Endodermal cell (in vitro differentiated cells): Measurements from ENCODE around the gene CC2D1A. TPM values are rescaled to one million over a fixed set of nuclear protein-coding genes. Genes with fewer than 3 reads are reported as not detected.

Experiments used
- DNase-seq: peaks from one replicate; pipeline ENCODE4 v3.0.0-alpha.2; 2017
- H3K27ac ChIP-seq: 2 replicates; pipeline ENCODE4 v1.5.1; 2013; ENCODE audit warnings: mild to moderate bottlenecking, low read depth, low read length, moderate library complexity
- H3K27me3 ChIP-seq: 2 replicates; pipeline ENCODE4 v1.6.1; 2013; ENCODE audit warnings: mild to moderate bottlenecking, low read length, moderate library complexity; ENCODE audit not compliant: insufficient read depth, control insufficient read depth, poor library complexity, severe bottlenecking
- H3K36me3 ChIP-seq: 2 replicates; pipeline ENCODE4 v1.7.0; 2013; ENCODE audit warnings: mild to moderate bottlenecking, low read length, moderate library complexity; ENCODE audit not compliant: control insufficient read depth, insufficient read depth
- H3K4me1 ChIP-seq: one replicate; pipeline ENCODE4 v1.7.0; 2013; ENCODE audit warnings: low read length; ENCODE audit not compliant: control insufficient read depth, insufficient read depth
- H3K4me3 ChIP-seq: 2 replicates; pipeline ENCODE4 v1.5.1; 2013; ENCODE audit warnings: mild to moderate bottlenecking, low read length, moderate library complexity
- H3K9ac ChIP-seq: 2 replicates; pipeline ENCODE4 v1.6.1; 2013; ENCODE audit warnings: mild to moderate bottlenecking, low read length, moderate library complexity; ENCODE audit not compliant: poor library complexity, severe bottlenecking; ENCODE audit errors: extremely low read depth
- H3K9me3 ChIP-seq: 2 replicates; pipeline ENCODE4 v1.6.1; 2013; ENCODE audit warnings: mild to moderate bottlenecking, low read length, moderate library complexity; ENCODE audit not compliant: control insufficient read depth
- H3K27ac Mint-ChIP-seq: 2 replicates; pipeline ENCODE4 v1.8.0; 2020; ENCODE audit warnings: mixed read lengths
- H3K27me3 Mint-ChIP-seq: 2 replicates; pipeline ENCODE4 v1.8.0; 2021; ENCODE audit warnings: mild to moderate bottlenecking, mixed read lengths; ENCODE audit not compliant: insufficient read depth
- H3K36me3 Mint-ChIP-seq: 2 replicates; pipeline ENCODE4 v1.8.0; 2020; ENCODE audit warnings: low read depth, mixed read lengths
- H3K4me1 Mint-ChIP-seq: 2 replicates; pipeline ENCODE4 v1.8.0; 2020; ENCODE audit warnings: mixed read lengths
- H3K4me3 Mint-ChIP-seq: 2 replicates; pipeline ENCODE4 v1.8.0; 2020; ENCODE audit warnings: mild to moderate bottlenecking, moderate library complexity, mixed read lengths
- H3K9me3 Mint-ChIP-seq: 2 replicates; pipeline ENCODE4 v1.8.0; 2020; ENCODE audit warnings: mild to moderate bottlenecking, mixed read lengths
- WGBS, 2 experiments: methylation state at CpG; one replicate each; pipeline versions ENCODE4 v1.1.5 to v1.1.7; 2013; ENCODE audit warnings: missing lambda C conversion rate in 2 of 2, mixed read lengths in 1 of 2; ENCODE audit not compliant: insufficient coverage in 1 of 2, insufficient read length in 1 of 2; 5-methylcytosine and 5-hydroxymethylcytosine counted together
- total RNA-seq, 2 donors: library from RNA; stranded (reverse); fragmentation: NEBNext Ultra II Directional in 1 of 2; extraction: Animal tissue kit (Norgen Biotek cat#: 25700) in 1 of 2; gene quantifications; 2 replicates in 1 of 2; 3 replicates in 1 of 2; pipeline ENCODE4 v1.2.1, GENCODE V29; 2021
- TF ChIP-seq, protein P1 (sequence below): fragments of 200-600 bp; sonication (generic); conservative IDR thresholded peaks from 2 replicates; pipeline ENCODE4 v1.5.0; 2021; ENCODE audit warnings: antibody characterized with exemption, mild to moderate bottlenecking

CC2D1A gene
- total RNA-seq, 2 donors from 2014 or later: 45.1 to 55.9 TPM

- Mint-ChIP-seq H3K27me3 (peaks cover 5% of the 10 kb centered on the region), H3K27ac (peak overlapping the region; percentile 91), H3K4me3 (no peak overlapping the region), H3K9me3 (no peaks in the 10 kb centered on the region), H3K36me3 (no peaks in the 10 kb centered on the region), H3K4me1 (peaks cover 12% of the 10 kb centered on the region)
- no peak for DNase-seq
- 74 to 85% methylated on average over 12 to 17 of the region's 17 CpGs for WGBS, 2 experiments
- Histone ChIP-seq H3K4me3 (no peak overlapping the region), H3K9me3 (no peaks in the 10 kb centered on the region), H3K36me3 (no peaks in the 10 kb centered on the region), H3K27me3 (peaks cover under 1% of the 10 kb centered on the region), H3K9ac (no peak overlapping the region), H3K4me1 (peaks cover 11% of the 10 kb centered on the region), H3K27ac (peak overlapping the region; percentile 67)
- TF ChIP-seq, protein P1, sequence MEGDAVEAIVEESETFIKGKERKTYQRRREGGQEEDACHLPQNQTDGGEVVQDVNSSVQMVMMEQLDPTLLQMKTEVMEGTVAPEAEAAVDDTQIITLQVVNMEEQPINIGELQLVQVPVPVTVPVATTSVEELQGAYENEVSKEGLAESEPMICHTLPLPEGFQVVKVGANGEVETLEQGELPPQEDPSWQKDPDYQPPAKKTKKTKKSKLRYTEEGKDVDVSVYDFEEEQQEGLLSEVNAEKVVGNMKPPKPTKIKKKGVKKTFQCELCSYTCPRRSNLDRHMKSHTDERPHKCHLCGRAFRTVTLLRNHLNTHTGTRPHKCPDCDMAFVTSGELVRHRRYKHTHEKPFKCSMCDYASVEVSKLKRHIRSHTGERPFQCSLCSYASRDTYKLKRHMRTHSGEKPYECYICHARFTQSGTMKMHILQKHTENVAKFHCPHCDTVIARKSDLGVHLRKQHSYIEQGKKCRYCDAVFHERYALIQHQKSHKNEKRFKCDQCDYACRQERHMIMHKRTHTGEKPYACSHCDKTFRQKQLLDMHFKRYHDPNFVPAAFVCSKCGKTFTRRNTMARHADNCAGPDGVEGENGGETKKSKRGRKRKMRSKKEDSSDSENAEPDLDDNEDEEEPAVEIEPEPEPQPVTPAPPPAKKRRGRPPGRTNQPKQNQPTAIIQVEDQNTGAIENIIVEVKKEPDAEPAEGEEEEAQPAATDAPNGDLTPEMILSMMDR: no peak
These were observed 24.1 kb upstream of the CC2D1A start for GRCh38 chr19:13881692-13882418.

DNA sequence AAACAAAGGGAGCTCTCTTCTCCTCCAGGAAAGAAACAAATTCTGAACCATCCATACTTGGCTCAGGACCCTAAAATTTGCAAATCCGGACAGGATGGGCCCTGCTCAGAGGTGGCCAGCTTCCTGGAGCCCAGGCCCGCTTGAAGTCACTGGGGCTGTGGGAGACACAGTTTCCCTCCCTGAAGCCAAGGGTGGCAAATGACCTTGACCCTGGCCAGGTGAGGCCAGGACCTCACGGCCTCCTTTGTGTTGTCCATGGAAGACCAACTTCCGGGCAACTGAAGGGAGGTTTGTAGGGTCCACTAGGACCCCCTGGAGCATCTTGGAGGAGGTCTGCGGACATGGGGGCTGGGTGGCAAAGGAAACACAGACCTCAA is 23.6 kb upstream of the CC2D1A start:
- H3K4me3 ChIP-seq: no peak overlapping the region
- H3K9ac ChIP-seq: no peak overlapping the region
- DNase-seq: no peak
- H3K4me1 ChIP-seq: peaks cover 11% of the 10 kb centered on the region
- TF ChIP-seq, protein P1: no peak
- WGBS, 2 experiments: 91 to 93% methylated on average over 2 to 5 of the region's 5 CpGs
- Mint-ChIP-seq H3K27me3 (peaks cover 5% of the 10 kb centered on the region), H3K36me3 (no peaks in the 10 kb centered on the region), H3K4me1 (peaks cover 12% of the 10 kb centered on the region), H3K4me3 (no peak overlapping the region), H3K9me3 (no peaks in the 10 kb centered on the region), H3K27ac (no peak overlapping the region)
- H3K9me3 ChIP-seq: no peaks in the 10 kb centered on the region
- H3K27ac ChIP-seq: no peak overlapping the region
- H3K27me3 ChIP-seq: no peaks in the 10 kb centered on the region
- H3K36me3 ChIP-seq: no peaks in the 10 kb centered on the region

DNA sequence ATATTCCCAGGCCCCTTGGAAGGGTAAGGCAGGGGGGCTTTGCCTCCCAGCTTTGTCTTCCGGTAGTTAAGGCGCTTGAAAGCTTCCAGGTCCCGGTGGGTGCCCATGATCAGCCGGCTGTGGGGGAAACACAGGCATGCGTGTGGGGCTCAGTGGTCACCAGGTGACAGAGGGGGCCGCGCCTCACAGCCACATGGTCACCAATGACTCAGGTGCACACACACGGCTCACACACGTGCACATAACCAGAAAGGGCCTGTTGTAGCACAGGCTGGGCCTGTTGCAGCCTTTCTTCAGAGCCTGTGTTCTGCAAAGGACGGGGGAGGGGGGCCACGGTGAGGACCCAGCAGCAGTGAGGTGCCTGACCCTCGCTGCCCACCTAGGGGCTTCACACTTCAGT is 23.2 kb upstream of the CC2D1A start:
- H3K4me1 ChIP-seq: peaks cover 11% of the 10 kb centered on the region
- TF ChIP-seq, protein P1: no peak
- H3K9ac ChIP-seq: no peak overlapping the region
- H3K4me3 ChIP-seq: no peak overlapping the region
- H3K27ac ChIP-seq: no peak overlapping the region
- no peaks in the 10 kb centered on the region for H3K36me3 Mint-ChIP-seq
- no peaks in the 10 kb centered on the region for H3K9me3 ChIP-seq
- peaks cover 4% of the 10 kb centered on the region for H3K27me3 Mint-ChIP-seq
- H3K4me1 Mint-ChIP-seq: peaks cover 12% of the 10 kb centered on the region
- H3K36me3 ChIP-seq: no peaks in the 10 kb centered on the region
- H3K27me3 ChIP-seq: no peaks in the 10 kb centered on the region
- no peaks in the 10 kb centered on the region for H3K9me3 Mint-ChIP-seq
- no peak overlapping the region for H3K27ac Mint-ChIP-seq
- DNase-seq: no peak
- no peak overlapping the region for H3K4me3 Mint-ChIP-seq
- WGBS, 2 experiments: 91% methylated on average over 6 to 12 of the region's 12 CpGs
